Measurements from ENCODE around the gene DOCK9. TPM values are rescaled to one million over a fixed set of nuclear protein-coding genes. Genes with fewer than 3 reads are reported as not detected.

The DOCK9 gene
- total RNA-seq, 2 experiments from 2014 or later = 31.9 to 33.5 TPM

DNA sequence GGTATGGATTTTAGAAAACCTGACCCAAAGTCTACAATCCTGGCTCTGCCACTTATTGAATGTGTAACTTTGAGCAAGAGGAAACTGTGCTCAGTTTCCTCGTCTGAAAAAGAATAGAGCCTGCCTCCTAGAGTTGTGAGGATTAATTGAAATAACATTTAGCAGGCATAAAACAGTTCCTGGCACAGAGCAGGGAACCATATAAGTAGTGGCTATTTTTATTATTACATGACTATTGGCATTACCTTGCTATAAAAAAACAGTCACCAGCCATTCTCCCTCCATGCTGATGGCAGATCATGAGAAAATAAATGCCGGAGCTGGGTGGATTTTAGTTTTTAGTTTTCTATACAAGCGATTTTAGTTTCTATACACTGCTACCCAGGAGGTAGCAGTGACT lies 5.8 kb downstream of the DOCK9 start:
- Mint-ChIP-seq H3K9me3 (no peaks in the 10 kb centered on the region), H3K4me1 (peaks cover 55% of the 10 kb centered on the region), H3K27me3 (no peaks in the 10 kb centered on the region), H3K36me3 (peaks cover 4% of the 10 kb centered on the region), H3K27ac (no peak overlapping the region), H3K4me3 (no peak overlapping the region)
- DNase-seq = no peak

- Mint-ChIP-seq H3K36me3 (peaks cover 4% of the 10 kb centered on the region), H3K4me3 (no peak overlapping the region), H3K4me1 (peaks cover 43% of the 10 kb centered on the region), H3K9me3 (no peaks in the 10 kb centered on the region), H3K27me3 (no peaks in the 10 kb centered on the region), H3K27ac (no peak overlapping the region)
- no peak for DNase-seq
Observed at GRCh38 chr13:98970330-98970729, 7.5 kb downstream of the DOCK9 start.

DNA sequence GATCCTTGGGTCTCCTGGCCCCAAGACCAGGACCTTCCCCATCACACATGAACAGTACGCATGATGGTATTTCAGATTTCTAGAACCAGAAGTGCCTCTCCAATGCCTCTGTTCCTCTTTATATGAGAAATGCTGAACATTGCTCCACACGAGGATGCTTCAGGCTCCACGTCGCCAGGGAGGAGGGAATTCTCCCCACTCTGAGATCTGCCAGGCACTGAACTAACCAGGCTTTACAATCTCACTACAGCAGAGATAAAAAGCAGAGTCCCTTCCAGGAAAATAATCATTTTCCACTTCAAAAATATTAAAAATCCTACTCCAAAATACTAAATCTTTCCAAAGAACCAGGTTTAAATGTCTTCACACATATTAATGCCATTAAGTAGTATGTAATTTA lies 10.4 kb downstream of the DOCK9 start:
- no peaks in the 10 kb centered on the region for H3K27me3 Mint-ChIP-seq
- no peak overlapping the region for H3K4me3 Mint-ChIP-seq
- H3K36me3 Mint-ChIP-seq = peaks cover 4% of the 10 kb centered on the region
- no peaks in the 10 kb centered on the region for H3K9me3 Mint-ChIP-seq
- no peak for DNase-seq
- H3K27ac Mint-ChIP-seq = no peak overlapping the region
- peaks cover 21% of the 10 kb centered on the region for H3K4me1 Mint-ChIP-seq

DNA sequence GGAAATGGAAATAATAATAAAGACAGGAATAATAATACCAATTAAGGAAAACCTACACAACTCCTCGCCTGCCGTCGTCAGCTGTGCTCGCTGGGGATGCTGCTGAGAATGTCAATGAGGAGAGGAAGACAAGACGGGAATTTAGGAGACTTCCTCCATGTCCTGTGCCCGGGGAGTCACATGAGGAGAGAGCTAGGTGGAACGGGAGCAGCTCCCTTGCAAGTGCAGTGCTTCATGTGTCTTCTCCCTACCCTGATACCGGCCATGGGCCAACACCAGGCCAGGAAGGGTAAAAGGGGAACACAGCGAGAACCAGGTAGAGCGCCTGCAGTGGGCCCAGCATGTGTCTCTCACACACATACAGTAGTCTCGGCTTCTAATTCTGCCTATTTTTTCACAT lies 11.8 kb downstream of the DOCK9 start:
- no peak for DNase-seq
- Mint-ChIP-seq H3K9me3 (no peaks in the 10 kb centered on the region), H3K27ac (no peak overlapping the region), H3K4me1 (peaks cover 19% of the 10 kb centered on the region), H3K36me3 (peaks cover 4% of the 10 kb centered on the region), H3K27me3 (no peaks in the 10 kb centered on the region), H3K4me3 (no peak overlapping the region)

- Mint-ChIP-seq H3K4me3 (no peak overlapping the region), H3K36me3 (peaks cover 4% of the 10 kb centered on the region), H3K9me3 (no peaks in the 10 kb centered on the region), H3K4me1 (peaks cover 25% of the 10 kb centered on the region), H3K27me3 (no peaks in the 10 kb centered on the region), H3K27ac (no peak overlapping the region)
- DNase-seq = no peak
Observed at GRCh38 chr13:98965325-98965724, 12.5 kb downstream of the DOCK9 start.

DNA sequence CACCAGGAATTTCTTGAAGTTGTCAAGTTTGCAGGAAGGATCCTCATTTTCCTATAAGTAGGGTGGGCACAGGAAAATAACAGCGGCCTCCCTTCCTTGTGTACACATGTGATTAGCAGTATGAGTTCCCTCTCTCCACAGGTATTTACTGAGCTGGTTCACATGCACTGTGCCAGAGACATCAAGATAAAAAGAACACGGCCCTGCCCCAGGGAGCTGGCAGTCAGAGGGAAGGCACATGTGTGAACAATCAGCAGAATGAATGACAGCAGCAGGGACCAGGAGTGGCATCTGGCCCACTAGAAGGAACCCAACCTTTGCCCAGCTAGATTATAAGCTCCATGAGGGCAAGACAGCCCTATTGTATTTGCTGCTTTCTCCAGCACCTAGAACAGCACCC lies 13.9 kb downstream of the DOCK9 start:
- no peak overlapping the region for H3K27ac Mint-ChIP-seq
- no peak for DNase-seq
- H3K4me3 Mint-ChIP-seq = no peak overlapping the region
- H3K27me3 Mint-ChIP-seq = no peaks in the 10 kb centered on the region
- no peaks in the 10 kb centered on the region for H3K36me3 Mint-ChIP-seq
- H3K4me1 Mint-ChIP-seq = peaks cover 20% of the 10 kb centered on the region
- no peaks in the 10 kb centered on the region for H3K9me3 Mint-ChIP-seq

DNA sequence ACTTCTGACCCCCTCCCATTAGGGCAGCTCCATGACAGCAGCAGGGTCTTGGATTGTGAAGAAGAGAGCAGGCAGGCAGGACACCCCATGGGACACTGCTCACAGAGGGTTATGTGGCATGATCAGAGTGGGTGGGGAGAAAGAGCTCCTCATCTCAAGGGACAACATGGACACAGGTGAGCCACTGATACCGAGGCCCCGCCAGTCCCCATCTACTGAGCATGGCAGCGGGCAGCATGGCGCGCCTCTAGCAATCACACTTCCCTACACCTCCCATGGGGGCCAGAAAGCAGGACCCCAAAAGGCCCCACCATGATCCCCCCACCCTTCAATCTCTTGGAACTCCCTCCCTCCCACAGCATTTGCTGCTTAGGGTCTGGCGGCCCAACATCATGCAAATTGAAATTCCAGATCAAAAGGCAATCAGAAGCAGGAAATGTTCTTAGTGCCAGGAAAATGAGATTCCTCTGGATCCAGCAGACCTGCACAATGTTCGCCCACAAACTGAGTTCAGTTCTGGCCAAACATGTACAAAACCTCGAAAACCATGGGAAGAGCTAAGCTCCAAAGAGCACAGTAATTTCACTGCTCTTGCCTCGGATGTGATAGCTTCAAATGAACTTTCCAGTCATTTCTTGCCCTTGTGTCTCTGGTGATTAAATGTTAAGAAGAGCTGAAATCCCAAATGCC lies 14.8 kb downstream of the DOCK9 start:
- no peaks in the 10 kb centered on the region for H3K9me3 Mint-ChIP-seq
- H3K27ac Mint-ChIP-seq = no peak overlapping the region
- no peak overlapping the region for H3K4me3 Mint-ChIP-seq
- H3K4me1 Mint-ChIP-seq = peaks cover 17% of the 10 kb centered on the region
- no peaks in the 10 kb centered on the region for H3K27me3 Mint-ChIP-seq
- DNase-seq = no peak
- H3K36me3 Mint-ChIP-seq = no peaks in the 10 kb centered on the region

DNA sequence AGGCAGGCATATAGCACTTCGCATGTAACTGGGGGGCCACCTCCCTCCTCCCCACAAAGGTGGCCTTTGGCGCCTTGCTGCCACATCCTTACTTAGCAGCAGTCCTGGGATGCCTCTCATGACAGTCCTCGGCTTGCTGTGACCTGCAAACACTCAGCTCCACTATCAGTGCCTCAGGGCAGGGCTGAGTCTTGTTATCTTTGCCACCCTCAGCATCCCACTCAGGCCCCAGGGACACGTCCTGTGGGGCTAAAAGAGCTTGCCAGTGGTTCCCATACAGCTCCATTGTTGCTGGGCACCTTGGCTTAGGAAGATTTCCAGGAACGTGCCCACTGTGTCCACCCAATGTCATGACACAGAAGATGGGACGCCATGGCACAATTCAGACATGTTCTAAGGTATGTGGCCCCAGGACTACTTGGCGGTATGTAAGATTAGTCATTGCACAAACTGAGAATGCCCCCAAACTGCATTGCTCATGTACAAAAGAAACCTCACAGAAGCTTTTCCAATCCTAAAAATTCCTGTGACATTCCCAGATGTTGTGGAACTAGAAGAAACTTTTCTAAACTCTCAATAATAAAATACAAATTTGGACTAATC lies 16.3 kb downstream of the DOCK9 start:
- no peak overlapping the region for H3K27ac Mint-ChIP-seq
- no peaks in the 10 kb centered on the region for H3K9me3 Mint-ChIP-seq
- H3K27me3 Mint-ChIP-seq = no peaks in the 10 kb centered on the region
- H3K36me3 Mint-ChIP-seq = no peaks in the 10 kb centered on the region
- H3K4me1 Mint-ChIP-seq = peaks cover 15% of the 10 kb centered on the region
- no peak overlapping the region for H3K4me3 Mint-ChIP-seq
- DNase-seq = no peak

GRCh38 chr13:98960606-98961502 lies 17.0 kb downstream of the DOCK9 start:
- Mint-ChIP-seq H3K27ac (no peak overlapping the region), H3K27me3 (no peaks in the 10 kb centered on the region), H3K36me3 (no peaks in the 10 kb centered on the region), H3K4me3 (no peak overlapping the region), H3K4me1 (peaks cover 12% of the 10 kb centered on the region), H3K9me3 (no peaks in the 10 kb centered on the region)
- DNase-seq = no peak

GRCh38 chr13:98959786-98960605 lies 17.9 kb downstream of the DOCK9 start:
- no peak overlapping the region for H3K27ac Mint-ChIP-seq
- no peaks in the 10 kb centered on the region for H3K36me3 Mint-ChIP-seq
- no peaks in the 10 kb centered on the region for H3K9me3 Mint-ChIP-seq
- no peak overlapping the region for H3K4me3 Mint-ChIP-seq
- no peak for DNase-seq
- peaks cover 12% of the 10 kb centered on the region for H3K4me1 Mint-ChIP-seq
- no peaks in the 10 kb centered on the region for H3K27me3 Mint-ChIP-seq

DNA sequence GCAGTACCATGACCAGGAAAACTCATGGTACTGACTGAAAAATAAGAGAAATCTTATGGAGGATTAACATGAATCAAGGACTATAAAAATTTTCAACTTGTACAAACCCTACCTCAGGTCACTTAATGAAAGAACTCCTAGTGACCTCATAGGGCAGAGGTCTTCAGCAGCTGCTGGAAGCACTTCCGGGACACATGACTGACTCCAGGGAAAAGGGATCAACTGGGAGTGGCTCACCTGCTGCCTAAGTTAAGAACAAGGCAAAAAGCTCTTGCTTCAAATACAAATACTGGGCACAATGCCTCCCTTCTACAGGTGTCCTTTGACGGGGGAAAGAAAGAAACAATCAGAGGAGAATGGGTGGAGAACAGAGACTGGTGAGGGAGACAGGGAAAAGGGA lies 18.6 kb downstream of the DOCK9 start:
- no peaks in the 10 kb centered on the region for H3K27me3 Mint-ChIP-seq
- peaks cover 12% of the 10 kb centered on the region for H3K4me1 Mint-ChIP-seq
- no peak for DNase-seq
- H3K27ac Mint-ChIP-seq = no peak overlapping the region
- H3K36me3 Mint-ChIP-seq = no peaks in the 10 kb centered on the region
- no peak overlapping the region for H3K4me3 Mint-ChIP-seq
- H3K9me3 Mint-ChIP-seq = no peaks in the 10 kb centered on the region

- Mint-ChIP-seq H3K36me3 (peaks cover 6% of the 10 kb centered on the region), H3K4me3 (no peak overlapping the region), H3K4me1 (peaks cover 12% of the 10 kb centered on the region), H3K9me3 (no peaks in the 10 kb centered on the region), H3K27me3 (no peaks in the 10 kb centered on the region), H3K27ac (no peak overlapping the region)
- no peak for DNase-seq
Observed at GRCh38 chr13:98958443-98958794, 19.4 kb downstream of the DOCK9 start.

DNA sequence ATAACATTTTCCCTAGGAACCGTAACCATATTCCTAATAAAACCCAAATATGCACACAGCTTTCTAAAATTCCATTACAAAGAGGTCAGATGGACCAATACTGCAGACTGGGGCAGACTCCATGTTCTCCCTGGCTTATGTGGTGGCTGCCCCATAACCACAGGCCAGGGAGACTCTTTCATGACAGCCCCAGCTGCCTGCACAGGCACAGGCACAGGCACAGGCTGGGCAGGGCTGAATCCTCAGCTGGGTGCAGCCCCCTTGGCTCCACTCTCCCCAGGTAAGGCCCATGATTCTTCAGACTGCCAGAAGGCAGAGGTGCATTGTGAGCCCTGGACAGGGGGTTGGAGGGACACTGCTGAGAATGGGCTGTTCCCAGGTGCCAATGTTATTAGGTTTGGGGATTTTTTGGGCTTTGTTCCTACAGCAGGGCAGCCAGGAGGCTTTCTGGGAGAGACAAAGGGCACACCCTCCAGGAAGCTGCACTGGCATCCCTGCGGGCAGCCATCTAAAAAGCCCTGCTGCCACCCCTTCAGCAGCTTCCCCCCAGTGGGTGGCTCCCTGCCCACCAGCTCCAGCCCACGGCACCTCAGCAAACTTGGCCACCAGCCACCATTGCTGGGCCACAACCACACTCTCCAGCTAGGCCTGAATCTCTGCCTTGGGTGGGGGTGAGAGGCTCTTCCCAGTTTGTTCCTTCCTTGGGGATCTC lies 20.0 kb downstream of the DOCK9 start:
- no peak for DNase-seq
- H3K4me1 Mint-ChIP-seq = peaks cover 12% of the 10 kb centered on the region
- peaks cover 7% of the 10 kb centered on the region for H3K36me3 Mint-ChIP-seq
- no peak overlapping the region for H3K4me3 Mint-ChIP-seq
- H3K9me3 Mint-ChIP-seq = no peaks in the 10 kb centered on the region
- no peak overlapping the region for H3K27ac Mint-ChIP-seq
- H3K27me3 Mint-ChIP-seq = no peaks in the 10 kb centered on the region

DNA sequence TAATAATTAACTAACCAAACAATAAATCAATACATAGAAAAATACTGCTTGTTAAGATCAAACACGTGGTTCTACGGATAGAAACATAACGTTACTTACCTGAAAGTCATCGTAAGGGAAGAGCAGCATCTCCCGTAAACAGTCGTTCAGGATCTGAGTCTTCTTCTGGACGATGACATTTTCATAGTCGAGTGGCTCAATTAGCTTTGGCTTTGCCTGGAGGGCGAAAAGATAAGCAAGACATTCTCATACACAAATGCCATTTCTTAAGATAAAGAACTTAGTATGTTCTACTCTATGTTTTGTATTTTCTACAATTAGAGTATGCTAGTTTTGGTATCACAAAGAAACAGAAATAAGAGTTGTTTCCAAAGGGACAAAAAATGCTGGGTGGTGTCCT lies 22.5 kb downstream of the DOCK9 start:
- no peak for DNase-seq
- no peaks in the 10 kb centered on the region for H3K9me3 Mint-ChIP-seq
- no peak overlapping the region for H3K4me3 Mint-ChIP-seq
- no peak overlapping the region for H3K27ac Mint-ChIP-seq
- peaks cover 10% of the 10 kb centered on the region for H3K36me3 Mint-ChIP-seq
- no peaks in the 10 kb centered on the region for H3K27me3 Mint-ChIP-seq
- H3K4me1 Mint-ChIP-seq = peaks cover 11% of the 10 kb centered on the region
